GM18502 (cell line): ENCODE measurements around the gene ANKRD52.

Experiments
- ATAC-seq: cut with Tn5 transposase; IDR thresholded peaks from one replicate; pipeline ENCODE4 v1.9.1; 2021; ENCODE audit warnings: mild to moderate bottlenecking; ENCODE audit not compliant: unreplicated experiment, poor library complexity

Gene ANKRD52

DNA sequence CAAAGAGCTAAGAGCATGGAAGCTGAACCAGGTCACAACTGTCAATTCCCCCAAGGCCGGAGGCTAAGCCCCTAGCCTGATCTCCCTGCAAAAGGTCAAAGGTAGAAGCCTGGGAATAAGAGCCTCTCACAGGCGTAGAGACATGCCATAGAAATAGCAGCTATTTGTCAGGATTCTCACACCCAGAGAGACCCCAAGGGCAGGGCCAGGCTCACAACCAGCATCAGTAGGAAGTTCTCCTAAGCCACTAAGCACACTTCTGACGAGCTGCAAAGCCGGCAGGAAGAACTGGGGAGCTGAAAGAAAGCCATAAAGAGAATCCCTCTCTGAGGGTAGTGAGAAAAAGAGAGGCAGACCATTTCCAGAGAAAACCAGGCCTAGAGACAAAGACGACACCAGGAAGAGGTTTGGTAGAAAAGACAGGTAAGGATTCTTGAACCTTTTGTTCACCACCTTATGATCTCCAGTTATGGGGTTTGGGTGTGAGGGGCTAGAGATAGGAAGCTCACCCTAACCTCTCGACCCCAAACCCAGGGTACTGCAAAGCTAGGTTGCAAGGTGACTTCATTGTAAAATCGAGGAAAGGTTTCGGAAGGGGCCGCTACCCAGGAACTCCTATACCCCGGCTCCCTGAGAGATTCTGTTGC, 69.9 kb downstream of the ANKRD52 start:
- ATAC-seq = no peak
